CD4-positive, alpha-beta T cell treated with Interleukin-17A for 4 hours (primary cell): ENCODE results near the gene DPH3.
A peak's percentile ranks its signal among the peaks of the same experiment; 100 is the strongest.

ENCODE experiments used
- DNase-seq: peaks from one replicate; pipeline ENCODE4 v3.0.0-alpha.2; 2020; ENCODE audit warnings: mixed read lengths

Gene DPH3

GRCh38 chr3:16264708-16265454, at the start of gene DPH3, which contains the start of gene OXNAD1:
TSS of gene DPH3 (minus strand) at chr3:16264943. CDS start at chr3:16264876, 67 bp downstream.
TSS of gene OXNAD1 (plus strand) at chr3:16265212. CDS start at chr3:16270953, 5,741 bp downstream.
- DNase-seq = peak; percentile 99

GRCh38 chr3:16313886-16314645, 49.3 kb upstream of the DPH3 start:
- peak; percentile 24 for DNase-seq

GRCh38 chr3:16311960-16312451, 47.3 kb upstream of the DPH3 start:
- peak; percentile 74 for DNase-seq

- DNase-seq = peak; percentile 4
Observed at GRCh38 chr3:16310486-16310885, 45.7 kb upstream of the DPH3 start.

GRCh38 chr3:16309558-16309957, 44.8 kb upstream of the DPH3 start:
- peak; percentile 70 for DNase-seq

- DNase-seq = no peak
Observed at GRCh38 chr3:16308727-16309126, 44.0 kb upstream of the DPH3 start.

- no peak for DNase-seq
Observed at GRCh38 chr3:16307832-16308531, 43.2 kb upstream of the DPH3 start.

GRCh38 chr3:16305111-16305541, 40.4 kb upstream of the DPH3 start:
- DNase-seq = peak; percentile 56

GRCh38 chr3:16304061-16305010, 39.6 kb upstream of the DPH3 start:
- DNase-seq = peak; percentile 55

- no peak for DNase-seq
Observed at GRCh38 chr3:16303037-16303575, 38.4 kb upstream of the DPH3 start.

GRCh38 chr3:16302082-16302631, 37.4 kb upstream of the DPH3 start:
- no peak for DNase-seq

- DNase-seq = peak; percentile 64
Observed at GRCh38 chr3:16301507-16301906, 36.8 kb upstream of the DPH3 start.

- peak; percentile 72 for DNase-seq
Observed at GRCh38 chr3:16300881-16301359, 36.2 kb upstream of the DPH3 start.

GRCh38 chr3:16300307-16300706, 35.6 kb upstream of the DPH3 start:
- DNase-seq = no peak

- DNase-seq = no peak
Observed at GRCh38 chr3:16299746-16300145, 35.0 kb upstream of the DPH3 start.

- DNase-seq = no peak
Observed at GRCh38 chr3:16298891-16299290, 34.1 kb upstream of the DPH3 start.

GRCh38 chr3:16297997-16298885, 33.5 kb upstream of the DPH3 start:
- no peak for DNase-seq

GRCh38 chr3:16295298-16295890, 30.7 kb upstream of the DPH3 start:
- DNase-seq = no peak

- DNase-seq = peak; percentile 62
Observed at GRCh38 chr3:16294844-16295243, 30.1 kb upstream of the DPH3 start.

GRCh38 chr3:16290827-16291196, 26.1 kb upstream of the DPH3 start:
- DNase-seq = no peak
